Kasumi-1 (cell line): ENCODE data around the gene APC.
"Not testable (repeated sequence)": the region's sequence is repeated elsewhere in the genome, so short reads cannot be mapped to it uniquely, and the experiment has no call there.

Source experiments
- DNase-seq, 2 experiments: peaks; one replicate each; lab custom pipeline; 2025; lab: John Stamatoyannopoulos, UW

APC gene

DNA sequence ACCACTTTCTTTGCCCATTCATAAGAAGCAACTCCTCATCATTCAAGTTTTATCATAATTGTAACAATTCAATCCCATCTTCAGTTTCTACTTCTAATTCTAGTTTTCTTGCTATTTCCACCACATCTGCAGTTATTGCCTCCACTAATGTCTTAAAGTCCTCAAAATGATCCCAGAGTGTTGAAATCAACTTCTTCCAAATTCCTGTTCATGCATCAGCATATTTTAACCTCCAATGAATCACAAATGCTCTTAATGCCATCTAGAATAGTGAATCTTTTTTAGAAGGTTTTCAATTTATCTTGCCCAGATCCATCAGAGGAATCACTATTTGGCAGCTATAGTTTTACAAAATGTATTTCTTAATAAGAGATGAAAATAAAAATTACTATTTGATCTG, 120.2 kb downstream of the APC start:
- no peak for DNase-seq

DNA sequence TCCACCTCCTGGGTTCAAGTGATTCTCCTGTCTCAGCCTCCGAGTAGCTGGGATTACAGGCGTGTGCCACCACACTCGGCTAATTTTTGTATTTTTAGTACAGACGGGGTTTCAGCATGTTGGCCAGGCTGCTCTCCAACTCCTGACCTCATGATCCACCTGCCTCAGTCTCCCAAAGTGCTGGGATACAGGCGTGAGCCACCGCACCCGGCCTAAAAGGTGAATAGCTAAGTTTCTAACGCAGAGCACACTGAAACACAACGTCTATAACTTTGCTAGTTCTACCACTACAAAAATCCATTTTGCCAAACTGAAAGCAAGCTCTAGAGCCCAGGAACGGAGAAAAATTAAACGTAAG, 122.9 kb downstream of the APC start:
- DNase-seq, result not testable (repeated sequence)

DNA sequence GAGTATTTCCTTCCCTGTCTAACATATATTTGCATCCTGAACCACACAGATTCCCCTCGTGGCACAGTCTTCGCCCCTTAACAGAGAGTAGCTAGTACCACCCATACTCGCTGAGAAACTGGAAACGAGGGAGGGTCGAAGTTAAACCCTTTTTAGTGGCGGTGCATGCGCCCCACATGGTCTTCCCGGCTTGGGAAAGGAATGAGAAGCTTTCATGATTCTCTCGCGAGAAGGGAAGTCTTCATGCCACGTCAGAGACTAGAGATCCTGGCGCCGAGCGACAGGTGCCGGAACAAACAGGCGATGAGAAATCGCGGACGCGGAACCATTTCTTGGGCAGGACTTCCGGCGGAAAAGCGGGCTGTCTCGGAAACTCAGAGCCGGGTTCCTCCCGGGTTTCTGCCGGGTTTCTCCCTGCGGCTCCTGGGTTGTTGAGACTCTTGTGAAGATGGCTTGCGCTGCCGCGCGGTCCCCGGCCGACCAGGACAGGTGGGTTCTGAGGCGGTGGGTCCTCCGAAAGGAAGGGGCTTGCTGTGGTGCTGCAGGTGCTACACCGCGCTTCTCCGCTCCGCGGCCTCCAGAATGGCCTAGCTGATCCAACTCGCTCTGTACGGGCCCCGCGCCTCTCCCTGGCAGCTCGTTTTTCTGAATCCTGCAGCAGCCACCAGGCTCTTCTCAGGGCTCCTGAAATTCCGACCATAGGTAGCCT, 123.4 kb downstream of the APC start, which contains the start of gene SRP19:
Gene SRP19, plus strand, starts transcription at position 359 of the 709 bp plus-strand sequence. Its CDS starts 90 bp downstream, at position 449.
- peak; percentile 97 to 99 for DNase-seq

DNA sequence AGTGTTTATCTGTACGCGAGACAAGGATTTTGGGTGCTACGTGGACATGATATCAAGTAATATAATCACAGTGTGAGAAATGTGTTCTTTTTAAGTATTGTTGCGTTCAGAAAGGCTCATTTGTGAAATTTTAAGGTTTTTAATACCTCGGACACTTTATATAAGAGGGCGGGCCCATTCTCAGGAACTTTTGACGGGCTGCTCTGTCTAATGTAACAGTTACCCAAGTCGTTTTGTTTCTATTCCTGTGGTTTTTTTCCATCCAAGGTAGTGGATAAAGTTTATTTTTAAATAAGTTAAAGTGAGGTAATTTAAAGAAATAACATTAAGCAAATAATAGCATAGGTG, 123.9 kb downstream of the APC start:
- no peak for DNase-seq

DNA sequence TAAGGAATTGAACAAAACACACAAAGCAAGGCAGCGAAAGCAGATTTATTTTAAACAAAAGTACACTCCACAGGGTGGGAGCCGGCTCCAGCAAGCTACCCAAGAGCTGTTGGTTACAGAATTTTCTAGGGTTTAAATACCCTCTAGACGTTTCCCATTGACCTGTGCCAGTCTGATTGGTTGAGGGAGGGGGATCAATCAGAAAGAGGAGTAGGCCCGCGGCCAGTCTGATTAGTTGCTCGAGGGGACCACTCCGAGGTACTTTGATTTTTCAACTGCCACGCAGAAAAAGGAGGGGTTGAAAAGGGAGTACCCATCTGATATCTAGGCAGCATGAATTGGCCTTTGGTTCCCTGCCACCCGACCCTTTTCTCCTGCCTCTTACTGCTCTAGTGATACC, 124.4 kb downstream of the APC start:
- no peak for DNase-seq

DNA sequence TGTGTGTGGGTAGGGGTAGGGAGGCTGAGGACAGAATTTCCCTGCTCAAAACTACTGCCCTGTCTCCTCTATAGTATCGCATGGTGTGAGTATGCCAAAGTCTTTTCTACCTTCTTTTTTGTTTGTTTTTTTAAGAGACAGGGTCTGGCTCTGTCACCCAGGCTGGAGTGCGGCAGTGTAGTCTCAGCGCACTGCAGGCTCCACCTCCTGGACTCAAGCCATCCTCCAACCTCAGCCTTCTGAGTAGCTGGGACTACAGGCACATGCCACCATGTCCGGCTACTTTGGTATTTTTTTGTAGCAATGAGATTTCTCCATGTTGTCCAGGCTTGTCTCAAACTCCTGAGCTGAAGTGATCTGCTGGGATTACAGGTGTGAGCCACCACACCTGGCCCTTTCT, 125.9 kb downstream of the APC start:
- DNase-seq, result no peak

DNA sequence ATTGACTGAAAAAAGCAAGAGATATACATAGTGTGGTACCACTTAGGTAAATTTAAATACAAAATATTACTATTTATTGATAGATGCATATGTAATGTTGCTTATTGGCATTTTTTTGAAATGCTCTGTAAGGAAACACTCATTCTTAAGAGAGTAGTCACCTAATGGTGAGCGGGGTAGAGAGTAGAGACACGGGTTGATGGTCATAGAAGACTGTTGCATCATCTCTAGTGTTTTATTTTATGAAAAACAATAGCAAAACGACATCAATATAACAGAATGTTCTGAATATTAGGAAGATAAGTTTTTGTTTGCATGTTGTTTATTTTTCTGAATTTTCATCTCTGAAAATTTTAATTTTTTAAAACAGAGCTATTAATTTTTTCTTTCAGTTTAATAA, 127.4 kb downstream of the APC start:
- DNase-seq, result no peak

DNA sequence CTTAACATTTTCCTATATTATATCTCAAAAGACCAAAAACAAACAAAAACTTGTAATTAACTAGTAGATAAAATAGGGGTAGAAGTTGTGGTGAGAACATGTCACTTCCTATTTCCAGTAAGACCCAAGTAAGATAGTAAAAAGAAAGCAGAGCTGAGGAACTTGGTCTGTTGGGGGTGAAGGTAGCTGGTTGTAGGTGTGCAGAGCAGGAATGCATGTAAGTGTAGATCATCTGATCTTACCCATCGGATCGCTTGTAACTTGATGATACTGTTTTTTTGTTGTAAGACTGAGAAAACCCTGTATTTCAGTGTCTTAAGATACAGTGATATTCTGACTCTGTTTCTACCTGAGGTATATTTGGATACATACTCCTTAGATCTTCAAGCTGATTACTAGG, 129.1 kb downstream of the APC start:
- DNase-seq, result no peak

DNA sequence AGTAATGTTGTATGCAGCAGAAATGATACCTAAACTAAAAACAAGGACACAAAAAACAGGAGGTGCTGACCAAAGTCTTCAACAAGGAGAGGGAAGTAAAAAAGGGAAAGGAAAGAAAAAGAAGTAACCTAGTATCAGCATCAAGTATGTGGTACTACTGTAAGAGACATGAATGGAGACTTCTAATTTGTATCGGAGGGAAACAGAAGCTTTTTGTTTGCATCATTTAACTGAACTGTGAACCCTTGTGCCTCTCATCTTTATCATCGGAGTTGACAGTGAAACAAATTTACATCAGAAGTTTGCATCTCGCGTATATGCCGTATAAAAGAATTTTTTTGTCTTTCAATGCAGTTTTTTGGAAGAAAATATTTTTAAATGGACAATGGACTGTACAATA, 129.7 kb downstream of the APC start:
- no peak for DNase-seq

DNA sequence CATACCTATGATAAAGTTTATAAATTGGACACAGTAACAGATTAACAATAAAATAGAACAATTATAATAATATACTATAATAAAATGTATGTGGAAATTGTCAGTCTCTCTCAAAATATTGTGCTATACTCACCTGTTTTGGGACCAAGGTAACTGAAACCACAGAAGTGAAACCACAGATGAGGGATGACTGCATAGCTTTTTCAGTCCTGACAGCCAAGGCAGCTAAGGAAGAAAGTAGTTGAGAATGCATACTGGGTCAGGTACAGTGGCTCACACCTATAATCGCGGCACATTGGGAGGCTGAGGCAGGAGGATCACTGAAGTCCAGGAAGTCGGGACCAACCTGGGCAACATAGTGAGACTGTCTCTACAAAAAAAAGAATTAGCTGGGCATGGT, 132.3 kb downstream of the APC start:
- no peak for DNase-seq

DNA sequence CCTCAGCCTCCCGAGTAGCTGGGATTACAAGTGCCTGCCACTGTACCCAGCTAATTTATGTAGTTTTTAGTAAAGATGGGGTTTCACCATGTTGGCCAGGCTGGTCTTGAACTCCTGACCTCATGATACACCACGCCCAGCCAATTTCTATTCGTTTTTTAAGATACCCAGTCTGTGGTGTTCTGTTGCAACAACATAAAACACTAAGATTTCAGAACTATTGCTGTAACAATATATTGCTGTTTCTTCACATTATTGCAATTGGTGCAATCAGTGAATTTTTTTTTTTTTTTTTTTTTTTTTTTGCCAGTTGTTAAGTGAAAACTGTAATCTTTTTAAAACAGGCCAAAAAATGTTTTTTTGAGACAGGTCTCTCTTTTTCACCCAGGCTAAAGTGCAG, 133.3 kb downstream of the APC start:
- DNase-seq, result no peak

DNA sequence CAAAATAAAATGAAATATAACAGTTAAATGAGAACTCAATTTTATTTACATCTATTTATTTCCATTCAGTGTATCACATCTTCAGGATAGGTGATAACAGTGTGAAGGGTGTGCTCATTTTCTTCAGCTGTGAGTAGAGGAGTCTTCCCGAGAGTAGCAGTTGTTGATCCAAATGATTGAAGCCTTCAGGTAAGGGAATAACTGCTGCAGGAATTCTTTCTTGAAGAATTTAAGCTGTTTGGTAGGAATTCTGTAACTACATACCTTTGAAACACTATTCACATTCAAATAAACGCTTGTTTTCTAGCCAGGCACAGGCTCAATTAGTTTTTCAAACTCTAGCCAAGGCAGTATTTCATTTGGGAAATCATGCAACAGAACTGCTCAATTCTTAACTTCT, 138.7 kb downstream of the APC start:
- DNase-seq, result no peak

DNA sequence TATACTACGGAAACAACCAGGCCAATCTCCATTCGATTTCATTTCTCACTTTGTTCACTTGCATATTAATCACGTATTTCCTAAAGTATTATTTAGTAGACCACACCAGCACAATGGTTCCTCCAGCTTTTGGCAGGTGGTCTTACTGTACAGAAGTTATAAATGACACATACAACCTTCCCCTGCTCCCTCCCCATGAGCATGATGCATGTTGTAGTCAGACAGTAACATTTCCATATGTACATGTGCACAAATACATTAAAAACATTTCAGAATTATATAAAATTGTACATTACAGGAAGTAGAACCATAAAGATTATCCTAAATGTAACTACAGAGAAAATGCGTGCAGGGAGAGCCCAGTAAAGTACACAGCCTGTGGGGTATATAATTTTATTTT, 140.4 kb downstream of the APC start:
- DNase-seq, result no peak

DNA sequence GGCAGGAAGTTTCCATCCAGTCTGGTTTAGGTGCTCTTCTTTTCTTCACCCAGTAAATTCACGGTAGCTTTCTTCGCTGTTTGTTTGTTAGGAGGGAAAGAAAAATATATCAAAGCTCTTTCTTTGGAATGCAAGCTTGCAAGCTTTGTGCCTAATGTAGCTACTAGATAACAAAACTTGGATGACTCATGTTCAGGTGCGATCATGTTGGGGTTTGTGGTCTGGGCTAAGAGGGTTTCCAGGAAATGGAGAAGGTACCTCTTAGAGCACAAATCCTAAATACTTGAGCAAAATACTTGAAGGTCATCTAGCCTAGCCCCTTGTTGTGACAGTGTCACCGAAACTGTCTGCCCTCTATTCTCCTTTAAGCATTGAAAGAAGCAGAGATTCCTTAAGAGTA, 141.1 kb downstream of the APC start:
- DNase-seq, result no peak

DNA sequence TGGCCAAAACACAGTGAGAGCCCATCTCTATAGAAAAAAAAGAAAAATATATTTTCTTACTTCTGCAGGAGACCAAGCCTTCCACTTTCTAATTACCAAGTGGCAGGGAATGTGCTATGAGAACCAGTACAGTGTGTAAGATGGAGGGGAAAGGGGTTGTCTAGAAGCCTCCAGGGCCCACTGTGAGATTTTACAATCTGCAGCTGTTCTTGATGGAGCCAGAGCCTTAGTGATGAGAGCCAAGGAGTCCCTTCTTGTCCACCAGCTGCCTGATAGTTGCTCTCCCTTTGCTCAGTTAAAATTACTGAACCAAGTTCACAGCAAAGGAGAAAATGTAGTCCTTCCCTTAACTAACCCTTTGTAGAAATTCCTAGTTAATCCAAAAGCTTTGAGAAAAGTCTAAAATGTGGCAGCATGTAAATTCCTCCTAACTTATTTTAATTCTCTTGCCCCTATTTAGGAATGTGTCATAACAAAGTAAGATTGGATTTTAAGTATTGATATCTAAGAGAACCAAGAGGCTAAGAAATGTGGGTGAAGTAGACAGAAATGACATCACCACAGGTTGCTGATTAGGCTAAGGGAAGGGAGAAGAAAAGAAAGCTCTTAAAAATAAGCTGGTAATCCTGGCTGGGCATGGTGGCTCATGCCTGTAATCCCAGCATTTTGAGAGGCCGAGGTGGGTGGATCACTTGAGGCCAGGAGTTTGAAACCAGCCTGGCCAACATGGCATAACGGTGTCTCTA, 142.7 kb downstream of the APC start:
- no peak for DNase-seq

DNA sequence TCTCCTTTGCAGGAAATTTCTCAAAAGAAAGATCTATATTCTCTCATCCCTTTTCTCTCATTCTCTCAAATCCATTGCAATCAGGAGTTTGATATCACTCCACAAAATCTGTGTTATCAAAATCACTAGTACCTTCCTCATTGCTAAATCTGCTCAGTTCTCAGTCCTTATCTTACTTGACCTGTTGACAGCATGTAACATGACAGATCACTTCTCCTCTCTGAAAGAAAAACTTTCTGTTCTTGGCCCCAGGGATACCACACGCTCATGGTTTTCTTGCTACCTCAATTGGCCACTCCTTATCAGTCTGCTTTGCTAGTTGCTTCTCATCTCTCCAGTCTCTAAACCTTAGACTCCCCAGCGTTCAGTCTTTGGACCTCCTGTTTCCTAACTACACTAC, 145.5 kb downstream of the APC start:
- no peak for DNase-seq

DNA sequence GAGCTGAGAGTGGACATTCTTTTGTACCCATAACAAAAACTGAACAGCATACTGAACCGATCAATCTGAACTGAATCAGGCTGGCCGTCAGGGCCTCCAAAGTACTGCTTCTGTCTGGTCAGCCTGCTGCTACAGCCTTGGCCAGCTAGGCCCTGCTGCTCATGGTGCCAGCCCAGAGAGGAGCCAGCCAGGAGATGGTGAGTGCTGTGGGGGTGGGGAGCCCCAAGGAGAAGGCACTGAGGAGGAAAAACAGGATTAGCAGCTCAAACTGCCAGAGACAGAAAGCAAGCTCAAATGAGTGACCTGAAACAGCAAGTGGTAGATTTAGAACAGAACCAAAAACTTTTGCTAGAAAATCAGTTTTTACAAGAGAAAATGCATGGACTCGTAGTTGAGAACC, 147.3 kb downstream of the APC start:
- no peak for DNase-seq

DNA sequence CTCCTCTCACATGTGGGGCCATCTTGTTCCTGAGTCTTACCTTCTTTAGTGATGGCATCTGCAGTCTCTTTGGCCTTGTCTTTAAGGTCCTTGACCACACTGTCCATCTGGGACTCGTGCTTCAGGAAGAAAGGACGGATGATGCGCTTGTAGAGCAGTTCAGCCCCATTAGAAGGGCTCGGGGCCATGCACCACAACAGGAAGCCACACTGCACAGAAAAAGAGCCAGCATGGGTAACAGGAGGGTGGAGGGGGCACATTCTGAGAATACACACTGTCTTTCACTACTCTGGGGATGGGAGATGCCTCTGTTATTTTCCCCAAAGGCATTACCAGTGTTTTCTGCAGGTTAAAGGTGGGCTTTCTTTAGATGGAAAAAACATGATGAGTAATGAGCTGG, 149.3 kb downstream of the APC start:
- peak in 1 of 2 experiments; percentile 18 for DNase-seq

DNA sequence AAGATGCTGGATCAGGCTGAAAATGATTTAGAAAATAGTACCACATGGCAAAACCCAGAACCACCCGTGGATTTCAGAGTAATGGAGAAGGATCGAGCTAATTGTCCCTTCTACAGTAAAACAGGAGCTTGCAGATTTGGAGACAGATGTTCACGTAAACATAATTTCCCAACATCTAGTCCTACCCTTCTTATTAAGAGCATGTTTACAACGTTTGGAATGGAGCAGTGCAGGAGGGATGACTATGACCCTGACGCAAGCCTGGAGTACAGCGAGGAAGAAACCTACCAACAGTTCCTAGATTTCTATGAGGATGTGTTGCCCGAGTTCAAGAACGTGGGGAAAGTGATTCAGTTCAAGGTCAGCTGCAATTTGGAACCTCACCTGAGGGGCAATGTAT, 154.4 kb downstream of the APC start:
- DNase-seq, result not testable (repeated sequence)

DNA sequence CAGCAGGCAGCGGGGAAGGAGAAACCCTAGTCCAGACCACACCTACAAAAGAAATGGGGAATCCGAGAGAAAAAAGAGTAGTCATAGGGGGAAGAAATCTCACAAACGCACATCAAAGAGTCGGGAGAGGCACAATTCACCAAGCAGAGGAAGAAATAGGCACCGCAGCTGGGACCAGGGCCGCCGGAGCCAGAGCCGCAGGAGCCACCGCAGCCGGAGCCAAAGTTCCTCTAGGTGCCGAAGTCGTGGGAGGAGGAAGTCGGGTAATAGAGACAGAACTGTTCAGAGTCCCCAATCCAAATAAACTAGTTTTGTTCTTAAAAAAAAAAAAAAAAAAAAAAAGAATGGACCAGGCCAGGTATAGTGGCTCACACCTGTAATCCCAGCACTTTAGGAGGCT, 155.1 kb downstream of the APC start:
- no peak for DNase-seq

DNA sequence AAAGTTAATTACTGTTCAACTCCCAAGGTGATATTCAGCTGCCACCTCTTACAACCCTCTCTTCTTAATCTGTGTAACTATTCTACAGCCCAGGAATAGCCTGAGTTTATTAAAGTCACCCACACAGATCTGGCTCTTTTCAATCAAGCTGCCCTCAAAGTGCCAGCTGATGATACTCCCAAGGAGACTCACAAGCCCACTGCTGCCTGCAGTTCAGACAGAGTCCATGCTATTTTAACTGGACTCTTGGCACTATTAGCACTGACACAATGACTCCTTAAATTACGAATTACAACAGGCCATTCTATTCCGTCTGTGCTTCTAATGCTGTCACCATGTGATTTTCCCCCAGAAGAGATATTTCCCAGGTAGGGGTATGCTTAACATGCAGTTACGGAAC, 158.0 kb downstream of the APC start:
- no peak for DNase-seq
